RWPE2 (cell line): Measurements from ENCODE around the gene FERMT3.

Source experiments
- ATAC-seq: fragments of 200-7000 bp; cut with Tn5 transposase; 3 replicates; pipeline ENCODE4 v1.9.1; 2021; ENCODE audit warnings: low read depth
- DNase-seq: peaks from one replicate; pipeline ENCODE4 v3.0.0-alpha.2; 2020; ENCODE audit warnings: low spot score
- H3K27ac ChIP-seq: fragments of 450-650 bp; 2 replicates; pipeline ENCODE4 v1.5.1; 2017; ENCODE audit warnings: mild to moderate bottlenecking; ENCODE audit not compliant: poor library complexity, severe bottlenecking
- H3K27me3 ChIP-seq: fragments of 250-450 bp; sonication (Bioruptor Pico); 2 replicates; pipeline ENCODE4 v1.5.1; 2021; ENCODE audit warnings: mild to moderate bottlenecking, moderate library complexity; ENCODE audit not compliant: insufficient read depth, poor library complexity, severe bottlenecking
- H3K36me3 ChIP-seq: fragments of 250-450 bp; sonication (Bioruptor Pico); 2 replicates; pipeline ENCODE4 v1.5.1; 2020; ENCODE audit warnings: low read depth, mild to moderate bottlenecking, moderate library complexity
- H3K4me1 ChIP-seq: fragments of 250-450 bp; sonication (Bioruptor Pico); 2 replicates; pipeline ENCODE4 v1.5.1; 2021; ENCODE audit warnings: mild to moderate bottlenecking, moderate library complexity; ENCODE audit not compliant: insufficient read depth, poor library complexity, severe bottlenecking
- H3K4me3 ChIP-seq: fragments of 250-450 bp; sonication (Bioruptor Pico); 2 replicates; pipeline ENCODE4 v1.5.1; 2021; ENCODE audit warnings: mild to moderate bottlenecking, moderate library complexity; ENCODE audit not compliant: severe bottlenecking
- H3K9me3 ChIP-seq: fragments of 250-450 bp; sonication (Bioruptor Pico); 2 replicates; pipeline ENCODE4 v1.5.1; 2021; ENCODE audit warnings: mild to moderate bottlenecking, moderate library complexity; ENCODE audit not compliant: severe bottlenecking
- TF ChIP-seq, protein P1 (sequence below): fragments of 450-650 bp; IDR thresholded peaks from one replicate; pipeline ENCODE4 v1.5.1; 2017; ENCODE audit warnings: mild to moderate bottlenecking, moderate library complexity; ENCODE audit not compliant: poor library complexity, severe bottlenecking

Gene FERMT3

DNA sequence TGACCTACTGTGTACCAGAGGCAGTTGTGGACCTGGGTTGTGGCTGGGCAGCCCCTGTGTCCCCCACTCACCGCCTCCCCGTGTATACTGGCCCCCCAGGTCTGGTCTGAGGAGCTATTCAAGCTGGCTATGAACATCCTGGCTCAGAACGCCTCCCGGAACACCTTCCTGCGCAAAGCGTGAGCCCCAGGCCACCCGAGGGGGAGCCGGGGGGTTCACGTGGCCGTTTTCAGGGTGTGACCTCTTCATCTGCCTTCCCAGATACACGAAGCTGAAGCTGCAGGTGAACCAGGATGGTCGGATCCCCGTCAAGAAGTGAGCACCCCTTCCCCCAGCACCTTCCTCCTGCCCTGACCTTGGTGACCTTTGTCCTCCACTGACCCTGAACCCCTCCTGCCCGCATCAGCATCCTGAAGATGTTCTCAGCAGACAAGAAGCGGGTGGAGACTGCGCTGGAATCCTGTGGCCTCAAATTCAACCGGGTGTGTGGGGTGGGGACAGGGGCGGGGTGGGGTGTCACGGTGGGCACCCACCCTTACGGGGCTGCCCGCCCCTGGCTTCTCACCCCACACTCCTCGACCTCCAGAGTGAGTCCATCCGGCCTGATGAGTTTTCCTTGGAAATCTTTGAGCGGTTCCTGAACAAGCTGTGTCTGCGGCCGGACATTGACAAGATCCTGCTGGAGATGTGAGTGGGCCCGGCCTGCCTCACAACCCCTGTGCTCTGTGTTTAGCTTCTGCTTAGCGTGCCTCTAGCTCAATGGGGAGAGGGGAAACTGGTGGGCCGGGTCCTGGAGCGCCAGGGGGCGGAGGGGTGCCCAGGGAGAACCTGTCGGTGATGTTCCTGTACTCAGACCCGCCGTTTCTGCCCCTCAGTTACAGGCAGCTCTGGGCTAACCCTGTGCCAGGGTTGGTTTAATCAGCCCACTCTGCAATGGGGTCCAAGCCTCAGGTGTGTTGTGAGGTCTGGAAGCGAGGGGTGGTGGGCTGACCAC lies 48.9 kb downstream of the FERMT3 start:
- Histone ChIP-seq H3K36me3 (peaks cover 69% of the 10 kb centered on the region), H3K27me3 (no peaks in the 10 kb centered on the region), H3K27ac (no peak overlapping the region), H3K9me3 (no peaks in the 10 kb centered on the region), H3K4me3 (no peak overlapping the region), H3K4me1 (peaks cover 8% of the 10 kb centered on the region)
- TF ChIP-seq, protein P1, sequence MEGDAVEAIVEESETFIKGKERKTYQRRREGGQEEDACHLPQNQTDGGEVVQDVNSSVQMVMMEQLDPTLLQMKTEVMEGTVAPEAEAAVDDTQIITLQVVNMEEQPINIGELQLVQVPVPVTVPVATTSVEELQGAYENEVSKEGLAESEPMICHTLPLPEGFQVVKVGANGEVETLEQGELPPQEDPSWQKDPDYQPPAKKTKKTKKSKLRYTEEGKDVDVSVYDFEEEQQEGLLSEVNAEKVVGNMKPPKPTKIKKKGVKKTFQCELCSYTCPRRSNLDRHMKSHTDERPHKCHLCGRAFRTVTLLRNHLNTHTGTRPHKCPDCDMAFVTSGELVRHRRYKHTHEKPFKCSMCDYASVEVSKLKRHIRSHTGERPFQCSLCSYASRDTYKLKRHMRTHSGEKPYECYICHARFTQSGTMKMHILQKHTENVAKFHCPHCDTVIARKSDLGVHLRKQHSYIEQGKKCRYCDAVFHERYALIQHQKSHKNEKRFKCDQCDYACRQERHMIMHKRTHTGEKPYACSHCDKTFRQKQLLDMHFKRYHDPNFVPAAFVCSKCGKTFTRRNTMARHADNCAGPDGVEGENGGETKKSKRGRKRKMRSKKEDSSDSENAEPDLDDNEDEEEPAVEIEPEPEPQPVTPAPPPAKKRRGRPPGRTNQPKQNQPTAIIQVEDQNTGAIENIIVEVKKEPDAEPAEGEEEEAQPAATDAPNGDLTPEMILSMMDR: no peak
- ATAC-seq: no peak
- no peak for DNase-seq

DNA sequence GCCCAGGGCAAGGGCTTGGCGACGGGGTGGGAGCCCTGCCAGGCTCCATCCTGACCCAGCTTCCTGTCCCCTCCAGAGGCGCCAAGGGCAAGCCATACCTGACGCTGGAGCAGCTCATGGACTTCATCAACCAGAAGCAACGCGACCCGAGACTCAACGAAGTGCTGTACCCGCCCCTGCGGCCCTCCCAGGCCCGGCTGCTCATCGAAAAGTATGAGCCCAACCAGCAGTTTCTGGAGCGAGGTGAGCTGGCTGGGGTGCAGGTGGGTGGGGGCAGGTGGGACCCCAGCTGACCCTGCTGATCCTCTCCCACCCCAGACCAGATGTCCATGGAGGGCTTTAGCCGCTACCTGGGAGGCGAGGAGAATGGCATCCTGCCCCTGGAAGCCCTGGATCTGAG lies 49.8 kb downstream of the FERMT3 start:
- H3K36me3 ChIP-seq: peaks cover 69% of the 10 kb centered on the region
- no peak overlapping the region for H3K4me3 ChIP-seq
- TF ChIP-seq, protein P1: no peak

GRCh38 chr11:64258356-64258755 lies 51.8 kb downstream of the FERMT3 start:
- H3K36me3 ChIP-seq: peaks cover 79% of the 10 kb centered on the region
- TF ChIP-seq, protein P1: no peak
- ATAC-seq: no peak
- H3K4me1 ChIP-seq: peaks cover 8% of the 10 kb centered on the region
- no peaks in the 10 kb centered on the region for H3K9me3 ChIP-seq
- no peak overlapping the region for H3K4me3 ChIP-seq
- no peak for DNase-seq
- H3K27me3 ChIP-seq: no peaks in the 10 kb centered on the region
- no peak overlapping the region for H3K27ac ChIP-seq

More for the DNA sequence above, 49.8 kb downstream of the FERMT3 start:
- no peak overlapping the region for H3K27ac ChIP-seq
- peaks cover 8% of the 10 kb centered on the region for H3K4me1 ChIP-seq
- no peak for ATAC-seq
- no peak for DNase-seq
- no peaks in the 10 kb centered on the region for H3K9me3 ChIP-seq
- no peaks in the 10 kb centered on the region for H3K27me3 ChIP-seq

GRCh38 chr11:64258946-64259532 lies 52.5 kb downstream of the FERMT3 start:
- peaks cover 86% of the 10 kb centered on the region for H3K36me3 ChIP-seq
- DNase-seq: no peak

More at GRCh38 chr11:64258946-64259532, 52.5 kb downstream of the FERMT3 start:
- no peak overlapping the region for H3K4me3 ChIP-seq
- no peaks in the 10 kb centered on the region for H3K27me3 ChIP-seq
- ATAC-seq: no peak
- TF ChIP-seq, protein P1: no peak
- H3K4me1 ChIP-seq: peaks cover 8% of the 10 kb centered on the region
- H3K27ac ChIP-seq: no peak overlapping the region
- no peaks in the 10 kb centered on the region for H3K9me3 ChIP-seq
